SK-N-SH treated with all-trans-retinoic acid at 6 μM for 48 hours (cell line): ENCODE data around the gene TRIM46.
"Not testable (repeated sequence)": the region's sequence is repeated elsewhere in the genome, so short reads cannot be mapped to it uniquely, and the experiment has no call there.

ENCODE experiments used
- ATAC-seq: fragments of 200-7000 bp; cut with Tn5 transposase; 3 replicates; pipeline ENCODE4 v1.9.1; 2020; ENCODE audit warnings: mild to moderate bottlenecking, moderate library complexity
- BACH2 ChIP-seq: fragments of 250-450 bp; sonication (Bioruptor Pico); IDR thresholded peaks from 2 replicates; pipeline ENCODE4 v1.9.0; 2021; ENCODE audit warnings: mild to moderate bottlenecking, borderline replicate concordance
- CREB5 ChIP-seq: fragments of 250-450 bp; sonication (Bioruptor Pico); IDR thresholded peaks from 2 replicates; pipeline ENCODE4 v1.5.1; 2020; ENCODE audit warnings: low read depth, mild to moderate bottlenecking, moderate library complexity
- CSDC2 ChIP-seq: fragments of 250-450 bp; sonication (Bioruptor Pico); IDR thresholded peaks from 2 replicates; pipeline ENCODE4 v1.5.0; 2020; ENCODE audit warnings: mild to moderate bottlenecking, moderate library complexity
- CSRNP3 ChIP-seq: fragments of 250-450 bp; sonication (Bioruptor Pico); IDR thresholded peaks from 2 replicates; pipeline ENCODE4 v1.5.1; 2021; ENCODE audit warnings: mild to moderate bottlenecking, moderate library complexity
- ESRRG ChIP-seq: fragments of 250-450 bp; sonication (Bioruptor Pico); IDR thresholded peaks from 2 replicates; pipeline ENCODE4 v1.6.1; 2021; ENCODE audit warnings: mild to moderate bottlenecking
- GLIS3 ChIP-seq: fragments of 250-450 bp; sonication (Bioruptor Pico); IDR thresholded peaks from 2 replicates; pipeline ENCODE4 v1.5.0; 2020; ENCODE audit warnings: mild to moderate bottlenecking, moderate library complexity
- ISL1 ChIP-seq: fragments of 250-450 bp; sonication (Bioruptor Pico); IDR thresholded peaks from 2 replicates; pipeline ENCODE4 v2.1.2; 2022; ENCODE audit warnings: mild to moderate bottlenecking, moderate library complexity
- POU6F1 ChIP-seq: fragments of 250-450 bp; sonication (Bioruptor Pico); IDR thresholded peaks from 2 replicates; pipeline ENCODE4 v1.8.0; 2021; ENCODE audit warnings: low read depth, mild to moderate bottlenecking, moderate library complexity, borderline replicate concordance
- PPARA ChIP-seq: fragments of 250-450 bp; sonication (Bioruptor Pico); IDR thresholded peaks from 2 replicates; pipeline ENCODE4 v1.5.0; 2020; ENCODE audit warnings: mild to moderate bottlenecking, borderline replicate concordance
- RARB ChIP-seq: fragments of 250-450 bp; sonication (Bioruptor Pico); IDR thresholded peaks from 2 replicates; pipeline ENCODE4 v1.8.0; 2021; ENCODE audit warnings: mild to moderate bottlenecking, moderate library complexity
- SNAI2 ChIP-seq: fragments of 250-450 bp; sonication (Bioruptor Pico); IDR thresholded peaks from 2 replicates; pipeline ENCODE4 v1.5.0; 2020; ENCODE audit warnings: mild to moderate bottlenecking, moderate library complexity
- TCF4 ChIP-seq: fragments of 250-450 bp; sonication (Bioruptor Pico); IDR thresholded peaks from 2 replicates; pipeline ENCODE4 v1.8.0; 2021; ENCODE audit warnings: mild to moderate bottlenecking, moderate library complexity, borderline replicate concordance
- TOX ChIP-seq: fragments of 250-450 bp; sonication (Bioruptor Pico); IDR thresholded peaks from 2 replicates; pipeline ENCODE4 v1.8.0; 2021; ENCODE audit warnings: mild to moderate bottlenecking, moderate library complexity, borderline replicate concordance
- TSHZ2 ChIP-seq: fragments of 250-450 bp; sonication (Bioruptor Pico); IDR thresholded peaks from 2 replicates; pipeline ENCODE4 v1.5.0; 2020; ENCODE audit warnings: mild to moderate bottlenecking, moderate library complexity
- ZC3H10 ChIP-seq: fragments of 250-450 bp; sonication (Bioruptor Pico); IDR thresholded peaks from 2 replicates; pipeline ENCODE4 v1.5.1; 2021; ENCODE audit warnings: mild to moderate bottlenecking, moderate library complexity
- ZFP3 ChIP-seq: fragments of 250-450 bp; sonication (Bioruptor Pico); IDR thresholded peaks from 2 replicates; pipeline ENCODE4 v1.5.0; 2020; ENCODE audit warnings: mild to moderate bottlenecking, moderate library complexity
- ZFP30 ChIP-seq: fragments of 450-650 bp; formaldehyde crosslinking; IDR thresholded peaks from 2 replicates; pipeline ENCODE4 v1.5.0; 2022; ENCODE audit warnings: mild to moderate bottlenecking, moderate library complexity
- ZNF565 ChIP-seq: fragments of 450-650 bp; formaldehyde crosslinking; conservative IDR thresholded peaks from 2 replicates; pipeline ENCODE4 v1.5.0; 2020; ENCODE audit warnings: low read depth, mild to moderate bottlenecking, moderate library complexity
- ZNF8 ChIP-seq: fragments of 450-650 bp; formaldehyde crosslinking; IDR thresholded peaks from 2 replicates; pipeline ENCODE4 v1.5.0; 2020; ENCODE audit warnings: mild to moderate bottlenecking, moderate library complexity

The TRIM46 gene

GRCh38 chr1:155210314-155211104 is 36.9 kb downstream of the TRIM46 start (continued):
- no peak for TF ChIP-seq CREB5
- TF ChIP-seq BACH2 = no peak
- no peak for TF ChIP-seq TOX
- no peak for TF ChIP-seq ISL1 (CRISPR knock-in tag)
- TF ChIP-seq CSDC2 (CRISPR knock-in tag) = no peak
- no peak for TF ChIP-seq PPARA
- no peak for TF ChIP-seq ZC3H10
- no peak for TF ChIP-seq TCF4 (CRISPR knock-in tag)
- no peak for TF ChIP-seq ZFP3 (CRISPR knock-in tag)

- ATAC-seq = not testable (repeated sequence)
These were observed 37.9 kb downstream of the TRIM46 start for GRCh38 chr1:155211381-155212050.

- ATAC-seq = not testable (repeated sequence)
These were observed 38.4 kb downstream of the TRIM46 start for GRCh38 chr1:155212051-155212440.

GRCh38 chr1:155214702-155215101 is 41.1 kb downstream of the TRIM46 start:
- not testable (repeated sequence) for ATAC-seq

GRCh38 chr1:155218854-155219591 is 45.4 kb downstream of the TRIM46 start:
- peak; percentile 76 for ATAC-seq

More at GRCh38 chr1:155218854-155219591, 45.4 kb downstream of the TRIM46 start:
- TF ChIP-seq SNAI2 (CRISPR knock-in tag) (no peak), RARB (CRISPR knock-in tag) (no peak), TCF4 (CRISPR knock-in tag) (no peak), ZC3H10 (no peak), ZNF8 (no peak), ESRRG (CRISPR knock-in tag) (no peak), BACH2 (no peak), POU6F1 (CRISPR knock-in tag) (no peak), ISL1 (CRISPR knock-in tag) (no peak), TOX (no peak), TSHZ2 (CRISPR knock-in tag) (no peak), CREB5 (no peak), ZNF565 (CRISPR knock-in tag) (no peak), CSRNP3 (CRISPR knock-in tag) (no peak), CSDC2 (CRISPR knock-in tag) (no peak), GLIS3 (CRISPR knock-in tag) (no peak), ZFP30 (CRISPR knock-in tag) (no peak)
